HepG2 (cell line): Measurements from ENCODE around the gene THBS1. TPM values are rescaled to one million over a fixed set of nuclear protein-coding genes. Genes with fewer than 3 reads are reported as not detected.

Experiments used
- ATAC-seq: fragments of 200-7000 bp; cut with Tn5 transposase; 3 replicates; pipeline ENCODE4 v1.9.1; 2020; ENCODE audit warnings: mild to moderate bottlenecking, moderate library complexity
- BruUV-seq: library from RNA; stranded (reverse); fragments of 400-500 nt; replicated peaks from 2 replicates; lab custom pipeline; 2021; lab: Mats Ljungman, UMichigan
- CTCF ChIA-PET: fragments of 300-600 bp; formaldehyde crosslinking; extraction: SDS; loops from one replicate; lab custom pipeline; 2021; ENCODE audit warnings: low total read pairs, inconsistent platforms, low intra/inter-chr PET ratio; lab: Yijun Ruan, JAX
- POLR2A ChIA-PET: fragments of 350-600 bp; sonication (Branson Sonifier 250); formaldehyde crosslinking; loops from one replicate; lab custom pipeline; 2020; ENCODE audit warnings: antibody characterized with exemption, inconsistent platforms; lab: Yijun Ruan, JAX
- DNase-seq: peaks from one replicate; pipeline ENCODE4 v3.0.0-alpha.2; 2015; ENCODE audit warnings: low spot score
- FAIRE-seq: peaks from 3 replicates; lab custom pipeline; 2011; peaks lifted over from hg19 to GRCh38; lab: Jason Lieb, UNC
- H2AFZ ChIP-seq: one replicate; pipeline ENCODE4 v1.6.1; 2011; ENCODE audit warnings: low read length, inconsistent platforms
- H3K27ac ChIP-seq: fragments of 300-600 bp; 3 replicates; pipeline ENCODE4 v1.8.0; 2011; ENCODE audit warnings: mixed run types, mild to moderate bottlenecking, mixed read lengths, low read length, inconsistent platforms; ENCODE audit not compliant: insufficient read depth; ENCODE audit errors: extremely low read length
- H3K27me3 ChIP-seq, 2 experiments: fragments of 200-600 bp in 1 of 2; 2 replicates in 1 of 2; 3 replicates in 1 of 2; pipeline versions ENCODE4 v1.6.0 to v1.8.0; 2011; ENCODE audit warnings: low read length in 2 of 2, mild to moderate bottlenecking in 2 of 2, moderate library complexity in 2 of 2, inconsistent platforms in 1 of 2; ENCODE audit not compliant: insufficient read depth in 2 of 2, control insufficient read depth in 1 of 2
- H3K36me3 ChIP-seq, 2 experiments: fragments of 200-600 bp in 1 of 2; replicated peaks in 1 of 2; 2 replicates in 1 of 2; 3 replicates in 1 of 2; pipeline versions ENCODE4 v1.5.1 to v1.8.0; 2011; ENCODE audit warnings: low read length in 2 of 2, inconsistent platforms in 1 of 2; ENCODE audit not compliant: insufficient read depth in 2 of 2, control insufficient read depth in 1 of 2
- H3K4me1 ChIP-seq: 2 replicates; pipeline ENCODE4 v1.5.1; 2012; ENCODE audit warnings: low read length, inconsistent platforms; ENCODE audit not compliant: insufficient read depth
- H3K4me2 ChIP-seq: 2 replicates; pipeline ENCODE4 v1.6.0; 2011; ENCODE audit warnings: low read depth, low read length, inconsistent platforms
- H3K4me3 ChIP-seq, 3 experiments: fragments of 200-600 bp in 1 of 3; sonication (generic), shearing (Covaris generic) in 1 of 3; replicated peaks in 1 of 3; 2 replicates each; pipeline ENCODE4 v1.5.1; 2011 to 2016; ENCODE audit warnings: low read length in 3 of 3, inconsistent platforms in 2 of 3, low read depth in 2 of 3, mild to moderate bottlenecking in 2 of 3, control low read depth in 1 of 3, mixed read lengths in 1 of 3; ENCODE audit not compliant: insufficient read depth in 1 of 3
- H3K79me2 ChIP-seq: one replicate; pipeline ENCODE4 v1.6.1; 2011; ENCODE audit warnings: low read length, inconsistent platforms; ENCODE audit not compliant: insufficient read depth
- H3K9ac ChIP-seq: 2 replicates; pipeline ENCODE4 v1.6.0; 2011; ENCODE audit warnings: mild to moderate bottlenecking, low read depth, low read length, inconsistent platforms; ENCODE audit not compliant: insufficient read depth
- H3K9me3 ChIP-seq: 2 replicates; pipeline ENCODE4 v1.5.1; 2012; ENCODE audit warnings: mild to moderate bottlenecking, low read length
- H4K20me1 ChIP-seq: 2 replicates; pipeline ENCODE4 v1.6.0; 2011; ENCODE audit warnings: inconsistent platforms, mild to moderate bottlenecking, low read length, moderate library complexity; ENCODE audit not compliant: insufficient read depth
- CEBPB ChIP-seq: IDR thresholded peaks from 2 replicates; pipeline ENCODE4 v1.6.1; 2011; ENCODE audit warnings: low read depth, low read length, improper control_type of control experiment, borderline replicate concordance
- HNF4A ChIP-seq: sonication (generic); formaldehyde crosslinking; IDR thresholded peaks from 2 replicates; pipeline ENCODE4 v1.4.0; 2020; ENCODE audit warnings: missing genetic modification reagents
- SATB2 ChIP-seq: sonication (generic); formaldehyde crosslinking; IDR thresholded peaks from 2 replicates; pipeline ENCODE4 v1.5.0; 2020; ENCODE audit warnings: missing genetic modification reagents
- ZBTB46 ChIP-seq: sonication (generic); formaldehyde crosslinking; IDR thresholded peaks from 2 replicates; pipeline ENCODE4 v1.4.0; 2020; ENCODE audit warnings: mild to moderate bottlenecking, missing genetic modification reagents, borderline replicate concordance
- ZNF660 ChIP-seq: sonication (generic); formaldehyde crosslinking; IDR thresholded peaks from 2 replicates; pipeline ENCODE4 v1.5.1; 2020; ENCODE audit warnings: mild to moderate bottlenecking, low read depth, missing genetic modification reagents, borderline replicate concordance
- ZSCAN12 ChIP-seq: sonication (generic); formaldehyde crosslinking; IDR thresholded peaks from 2 replicates; pipeline ENCODE4 v1.9.0; 2021; ENCODE audit warnings: mild to moderate bottlenecking, missing genetic modification reagents
- ZXDC ChIP-seq: sonication (generic); formaldehyde crosslinking; IDR thresholded peaks from 2 replicates; pipeline ENCODE4 v1.5.0; 2020; ENCODE audit warnings: mild to moderate bottlenecking, missing genetic modification reagents
- WGBS: methylation state at CpG from one replicate; pipeline ENCODE4 v1.1.6; 2017; ENCODE audit warnings: low lambda C conversion rate; 5-methylcytosine and 5-hydroxymethylcytosine counted together
- in situ Hi-C: cut with HindIII; loops from 2 replicates; pipeline ENCODE4 v1.10.0; 2017; ENCODE audit warnings: low pct_unique_long_range_greater_than_20kb; ENCODE audit not compliant: extremely low pct_ligation_motif_present
- intact Hi-C: fragments of 100-400 bp; cut with micrococcal nuclease; formaldehyde crosslinking; loops from one replicate; pipeline ENCODE4 v1.10.0; 2022; ENCODE audit not compliant: unreplicated experiment
- polyA plus RNA-seq, 8 experiments: library from polyadenylated mRNA; depleted of rRNA in 3 of 8; stranded (reverse) in 7 of 8; unstranded in 1 of 8; fragments of >200 nt; fragmentation: Illumina TruSeq in 4 of 8; extraction: Trizol in 4 of 8; gene quantifications; 2 replicates each; pipeline versions ENCODE4 v1.2.1 to v1.2.3, GENCODE V29; 2011 to 2016; ENCODE audit warnings: low read depth in 4 of 8, missing spikeins in 1 of 8, mixed read lengths in 1 of 8; ENCODE audit not compliant: insufficient read depth in 1 of 8
- total RNA-seq, 5 experiments: library from RNA; depleted of rRNA; stranded (reverse); fragments of >200 nt; fragmentation: Illumina TruSeq; extraction: Trizol; gene quantifications; 2 replicates each; pipeline ENCODE4 v1.2.3, GENCODE V29; 2016; ENCODE audit warnings: low read depth in 1 of 5

Gene THBS1
- total and polyA plus RNA-seq, 2 of the 13 experiments (the other 11 are each of a cell fraction or from before 2014, with no cell fraction given): 54.7 to 67.1 TPM

DNA sequence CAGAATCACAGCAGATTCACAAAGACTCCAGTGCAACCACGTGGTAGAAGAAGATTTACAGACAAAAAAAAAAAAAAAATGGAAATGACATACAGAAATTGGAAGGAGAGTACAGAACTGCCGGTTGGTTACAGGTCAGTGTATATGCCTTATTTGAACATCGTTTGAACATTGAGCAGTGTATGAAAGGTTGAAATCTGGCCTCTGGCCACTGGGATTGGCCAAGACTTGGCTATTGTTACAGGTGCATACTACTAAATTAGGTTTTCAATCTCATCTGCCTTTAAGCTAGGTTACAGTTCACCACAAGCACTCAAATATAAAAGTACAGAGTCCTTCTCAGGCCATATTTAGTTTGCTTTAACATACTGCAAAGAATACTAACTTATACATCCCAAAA, 59.8 kb downstream of the THBS1 start:
- POLR2A ChIA-PET: no interaction called here
- Histone ChIP-seq H3K9ac (no peak overlapping the region), H3K4me1 (peaks cover 43% of the 10 kb centered on the region), H2AFZ (no peak overlapping the region), H3K79me2 (no peaks in the 10 kb centered on the region), H3K4me3 (no peak overlapping the region), H3K27me3 (no peaks in the 10 kb centered on the region), H3K36me3 (no peaks in the 10 kb centered on the region), H3K9me3 (no peaks in the 10 kb centered on the region), H4K20me1 (no peaks in the 10 kb centered on the region), H3K4me2 (no peak overlapping the region), H3K27ac (no peak overlapping the region)
- CTCF ChIA-PET: no interaction called here
- in situ Hi-C loops (no loop called here), intact Hi-C loops (no loop called here)
- TF ChIP-seq SATB2 (CRISPR knock-in tag) (no peak), ZNF660 (CRISPR knock-in tag) (no peak), CEBPB (peak; percentile 21; the same call in 1 of the 2 replicates), ZXDC (no peak), ZBTB46 (CRISPR knock-in tag) (no peak), ZSCAN12 (CRISPR knock-in tag) (no peak), HNF4A (CRISPR knock-in tag) (peak; percentile 37; the same call in 1 of the 2 replicates)
- no TSS peak for BruUV-seq
- FAIRE-seq (no peak), ATAC-seq (peak; percentile 39; the same call in 1 of the 3 replicates), DNase-seq (no peak)
- WGBS: 12% methylated on average over 3 of the region's 3 CpGs
